ENCODE results near the gene DIAPH2.

The DIAPH2 gene

DNA sequence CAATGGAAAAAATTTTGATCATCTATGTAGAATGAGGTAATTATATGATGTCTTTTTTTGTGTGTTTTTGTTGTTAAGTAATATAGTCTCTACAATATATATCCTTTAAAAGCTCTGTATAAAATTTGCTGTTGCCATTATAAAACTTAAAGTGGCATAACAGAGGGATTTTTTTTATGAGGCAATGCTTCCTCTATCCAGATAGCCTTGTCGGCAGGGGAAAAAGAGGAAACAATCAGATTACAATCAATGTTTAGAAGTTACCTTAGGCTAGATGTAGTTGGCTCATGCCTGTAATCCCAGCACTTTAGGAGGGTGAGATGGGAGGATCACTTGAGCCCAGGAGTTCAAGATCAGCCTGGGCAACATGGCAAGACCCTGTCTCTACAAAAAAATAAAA, 86.8 kb downstream of the DIAPH2 start:
- TF ChIP-seq ZFP30 (CRISPR knock-in tag; IDR thresholded peaks at IDR 0.05) (no peak), RARB (CRISPR knock-in tag; IDR thresholded peaks at IDR 0.05) (no peak), ZNF8 (CRISPR knock-in tag; IDR thresholded peaks at IDR 0.05) (no peak), SNAI2 (CRISPR knock-in tag; IDR thresholded peaks at IDR 0.05) (no peak), ZC3H10 (CRISPR knock-in tag; IDR thresholded peaks at IDR 0.05) (no peak), TOX (CRISPR knock-in tag; IDR thresholded peaks at IDR 0.05; ENCODE audit: borderline replicate concordance) (no peak), BACH2 (CRISPR knock-in tag; IDR thresholded peaks at IDR 0.05; ENCODE audit: borderline replicate concordance) (no peak), ARNTL (CRISPR knock-in tag; IDR thresholded peaks at IDR 0.05; ENCODE audit: borderline replicate concordance, low read depth) (no peak), PPARA (CRISPR knock-in tag; IDR thresholded peaks at IDR 0.05; ENCODE audit: borderline replicate concordance) (no peak), ZNF565 (CRISPR knock-in tag; conservative IDR thresholded peaks at IDR 0.05; ENCODE audit: low read depth) (no peak), TCF4 (CRISPR knock-in tag; IDR thresholded peaks at IDR 0.05; ENCODE audit: borderline replicate concordance) (no peak)
- TF ChIP-seq, protein P1, sequence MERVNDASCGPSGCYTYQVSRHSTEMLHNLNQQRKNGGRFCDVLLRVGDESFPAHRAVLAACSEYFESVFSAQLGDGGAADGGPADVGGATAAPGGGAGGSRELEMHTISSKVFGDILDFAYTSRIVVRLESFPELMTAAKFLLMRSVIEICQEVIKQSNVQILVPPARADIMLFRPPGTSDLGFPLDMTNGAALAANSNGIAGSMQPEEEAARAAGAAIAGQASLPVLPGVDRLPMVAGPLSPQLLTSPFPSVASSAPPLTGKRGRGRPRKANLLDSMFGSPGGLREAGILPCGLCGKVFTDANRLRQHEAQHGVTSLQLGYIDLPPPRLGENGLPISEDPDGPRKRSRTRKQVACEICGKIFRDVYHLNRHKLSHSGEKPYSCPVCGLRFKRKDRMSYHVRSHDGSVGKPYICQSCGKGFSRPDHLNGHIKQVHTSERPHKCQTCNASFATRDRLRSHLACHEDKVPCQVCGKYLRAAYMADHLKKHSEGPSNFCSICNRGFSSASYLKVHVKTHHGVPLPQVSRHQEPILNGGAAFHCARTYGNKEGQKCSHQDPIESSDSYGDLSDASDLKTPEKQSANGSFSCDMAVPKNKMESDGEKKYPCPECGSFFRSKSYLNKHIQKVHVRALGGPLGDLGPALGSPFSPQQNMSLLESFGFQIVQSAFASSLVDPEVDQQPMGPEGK (CRISPR knock-in tag; IDR thresholded peaks at IDR 0.05; ENCODE audit: borderline replicate concordance), result no peak
- ATAC-seq, result no peak

DNA sequence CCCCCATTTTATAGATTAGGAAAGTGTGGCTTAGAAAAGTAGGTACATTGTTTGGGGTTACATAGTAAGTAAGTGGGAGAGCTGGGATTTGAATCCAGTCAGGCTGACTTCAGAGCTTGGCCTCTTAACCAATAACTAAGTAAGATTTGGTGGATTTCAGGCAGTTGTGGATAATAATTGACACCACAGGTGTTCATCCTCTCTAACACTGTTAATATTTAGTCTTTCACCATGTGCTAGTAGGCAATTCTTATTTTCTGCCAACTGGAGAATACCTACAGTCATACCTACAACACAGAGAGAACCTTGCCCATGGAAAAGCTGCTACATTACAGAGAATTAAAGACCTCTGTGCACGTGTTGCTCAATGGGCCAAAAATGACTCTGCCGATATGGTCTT, 89.5 kb downstream of the DIAPH2 start:
- ATAC-seq, result no peak
- no peak for TF ChIP-seq TOX (CRISPR knock-in tag; IDR thresholded peaks at IDR 0.05; ENCODE audit: borderline replicate concordance)
- TF ChIP-seq ESRRG (CRISPR knock-in tag; IDR thresholded peaks at IDR 0.05), result no peak
- no peak for TF ChIP-seq PPARA (CRISPR knock-in tag; IDR thresholded peaks at IDR 0.05; ENCODE audit: borderline replicate concordance)
- TF ChIP-seq ZNF565 (CRISPR knock-in tag; conservative IDR thresholded peaks at IDR 0.05; ENCODE audit: low read depth), result no peak
- TF ChIP-seq, protein P2, sequence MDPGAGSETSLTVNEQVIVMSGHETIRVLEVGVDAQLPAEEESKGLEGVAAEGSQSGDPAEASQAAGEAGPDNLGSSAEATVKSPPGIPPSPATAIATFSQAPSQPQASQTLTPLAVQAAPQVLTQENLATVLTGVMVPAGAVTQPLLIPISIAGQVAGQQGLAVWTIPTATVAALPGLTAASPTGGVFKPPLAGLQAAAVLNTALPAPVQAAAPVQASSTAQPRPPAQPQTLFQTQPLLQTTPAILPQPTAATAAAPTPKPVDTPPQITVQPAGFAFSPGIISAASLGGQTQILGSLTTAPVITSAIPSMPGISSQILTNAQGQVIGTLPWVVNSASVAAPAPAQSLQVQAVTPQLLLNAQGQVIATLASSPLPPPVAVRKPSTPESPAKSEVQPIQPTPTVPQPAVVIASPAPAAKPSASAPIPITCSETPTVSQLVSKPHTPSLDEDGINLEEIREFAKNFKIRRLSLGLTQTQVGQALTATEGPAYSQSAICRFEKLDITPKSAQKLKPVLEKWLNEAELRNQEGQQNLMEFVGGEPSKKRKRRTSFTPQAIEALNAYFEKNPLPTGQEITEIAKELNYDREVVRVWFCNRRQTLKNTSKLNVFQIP (CRISPR knock-in tag; IDR thresholded peaks at IDR 0.05; ENCODE audit: borderline replicate concordance, low read depth), result no peak
- no peak for TF ChIP-seq RARB (CRISPR knock-in tag; IDR thresholded peaks at IDR 0.05)
- TF ChIP-seq, protein P1 (CRISPR knock-in tag; IDR thresholded peaks at IDR 0.05; ENCODE audit: borderline replicate concordance), result no peak
- no peak for TF ChIP-seq ISL1 (CRISPR knock-in tag; IDR thresholded peaks at IDR 0.05)
- TF ChIP-seq SNAI2 (CRISPR knock-in tag; IDR thresholded peaks at IDR 0.05), result no peak
- TF ChIP-seq, protein P3, sequence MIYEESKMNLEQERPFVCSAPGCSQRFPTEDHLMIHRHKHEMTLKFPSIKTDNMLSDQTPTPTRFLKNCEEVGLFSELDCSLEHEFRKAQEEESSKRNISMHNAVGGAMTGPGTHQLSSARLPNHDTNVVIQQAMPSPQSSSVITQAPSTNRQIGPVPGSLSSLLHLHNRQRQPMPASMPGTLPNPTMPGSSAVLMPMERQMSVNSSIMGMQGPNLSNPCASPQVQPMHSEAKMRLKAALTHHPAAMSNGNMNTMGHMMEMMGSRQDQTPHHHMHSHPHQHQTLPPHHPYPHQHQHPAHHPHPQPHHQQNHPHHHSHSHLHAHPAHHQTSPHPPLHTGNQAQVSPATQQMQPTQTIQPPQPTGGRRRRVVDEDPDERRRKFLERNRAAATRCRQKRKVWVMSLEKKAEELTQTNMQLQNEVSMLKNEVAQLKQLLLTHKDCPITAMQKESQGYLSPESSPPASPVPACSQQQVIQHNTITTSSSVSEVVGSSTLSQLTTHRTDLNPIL (CRISPR knock-in tag; IDR thresholded peaks at IDR 0.05; ENCODE audit: low read depth), result no peak
- TF ChIP-seq ZFP3 (CRISPR knock-in tag; IDR thresholded peaks at IDR 0.05), result no peak
- TF ChIP-seq, protein P4, sequence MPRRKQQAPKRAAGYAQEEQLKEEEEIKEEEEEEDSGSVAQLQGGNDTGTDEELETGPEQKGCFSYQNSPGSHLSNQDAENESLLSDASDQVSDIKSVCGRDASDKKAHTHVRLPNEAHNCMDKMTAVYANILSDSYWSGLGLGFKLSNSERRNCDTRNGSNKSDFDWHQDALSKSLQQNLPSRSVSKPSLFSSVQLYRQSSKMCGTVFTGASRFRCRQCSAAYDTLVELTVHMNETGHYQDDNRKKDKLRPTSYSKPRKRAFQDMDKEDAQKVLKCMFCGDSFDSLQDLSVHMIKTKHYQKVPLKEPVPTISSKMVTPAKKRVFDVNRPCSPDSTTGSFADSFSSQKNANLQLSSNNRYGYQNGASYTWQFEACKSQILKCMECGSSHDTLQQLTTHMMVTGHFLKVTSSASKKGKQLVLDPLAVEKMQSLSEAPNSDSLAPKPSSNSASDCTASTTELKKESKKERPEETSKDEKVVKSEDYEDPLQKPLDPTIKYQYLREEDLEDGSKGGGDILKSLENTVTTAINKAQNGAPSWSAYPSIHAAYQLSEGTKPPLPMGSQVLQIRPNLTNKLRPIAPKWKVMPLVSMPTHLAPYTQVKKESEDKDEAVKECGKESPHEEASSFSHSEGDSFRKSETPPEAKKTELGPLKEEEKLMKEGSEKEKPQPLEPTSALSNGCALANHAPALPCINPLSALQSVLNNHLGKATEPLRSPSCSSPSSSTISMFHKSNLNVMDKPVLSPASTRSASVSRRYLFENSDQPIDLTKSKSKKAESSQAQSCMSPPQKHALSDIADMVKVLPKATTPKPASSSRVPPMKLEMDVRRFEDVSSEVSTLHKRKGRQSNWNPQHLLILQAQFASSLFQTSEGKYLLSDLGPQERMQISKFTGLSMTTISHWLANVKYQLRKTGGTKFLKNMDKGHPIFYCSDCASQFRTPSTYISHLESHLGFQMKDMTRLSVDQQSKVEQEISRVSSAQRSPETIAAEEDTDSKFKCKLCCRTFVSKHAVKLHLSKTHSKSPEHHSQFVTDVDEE (CRISPR knock-in tag; IDR thresholded peaks at IDR 0.05), result no peak

DNA sequence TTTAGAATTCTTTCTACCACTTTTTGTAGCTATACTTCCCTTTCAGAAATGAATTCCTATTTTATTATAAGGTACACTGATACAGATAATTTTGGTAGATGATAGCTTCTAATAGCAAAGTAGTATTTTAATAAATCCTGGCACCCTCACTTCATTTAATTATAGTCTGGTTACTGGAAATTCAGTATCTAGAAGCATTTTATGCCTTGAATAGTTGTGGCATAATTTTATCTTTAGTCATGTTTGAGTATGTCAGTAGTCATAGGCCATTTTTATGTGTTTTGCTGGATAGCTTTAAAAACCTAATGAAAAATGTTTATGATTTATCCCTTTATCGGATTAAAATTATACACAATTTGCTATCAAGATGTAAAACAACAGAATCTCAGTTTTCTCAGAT, 92.3 kb downstream of the DIAPH2 start:
- TF ChIP-seq ISL1 (CRISPR knock-in tag; IDR thresholded peaks at IDR 0.05), result peak; percentile 57
- TF ChIP-seq, protein P1 (CRISPR knock-in tag; IDR thresholded peaks at IDR 0.05; ENCODE audit: borderline replicate concordance), result no peak
- 0 out of 3 replicates have a peak, but pooled peaks have one; percentile 31 for ATAC-seq
